ENCODE measurements around the gene FAM110C.
"Not testable (repeated sequence)": the region's sequence is repeated elsewhere in the genome, so short reads cannot be mapped to it uniquely, and the experiment has no call there.

FAM110C gene

GRCh38 chr2:29253-29652 lies 17.1 kb downstream of the FAM110C start:
- no peaks in the 10 kb centered on the region for H3K9me3 ChIP-seq
- H3K4me1 ChIP-seq (ENCODE audit: control insufficient read depth in 1 of 2, insufficient read depth in 1 of 2, low read depth in 1 of 2, low read length in 1 of 2), result peaks cover 0 to 7% of the 10 kb centered on the region in 2 experiments
- H3K27ac ChIP-seq, result no peak overlapping the region
- no peaks in the 10 kb centered on the region for H3K36me3 ChIP-seq
- no peaks in the 10 kb centered on the region for H3K27me3 ChIP-seq
- H3K4me3 ChIP-seq (ENCODE audit: low read depth in 1 of 2, low read length in 1 of 2), result no peak overlapping the region
- no peak for TF ChIP-seq CTCF (IDR thresholded peaks at IDR 0.05)

DNA sequence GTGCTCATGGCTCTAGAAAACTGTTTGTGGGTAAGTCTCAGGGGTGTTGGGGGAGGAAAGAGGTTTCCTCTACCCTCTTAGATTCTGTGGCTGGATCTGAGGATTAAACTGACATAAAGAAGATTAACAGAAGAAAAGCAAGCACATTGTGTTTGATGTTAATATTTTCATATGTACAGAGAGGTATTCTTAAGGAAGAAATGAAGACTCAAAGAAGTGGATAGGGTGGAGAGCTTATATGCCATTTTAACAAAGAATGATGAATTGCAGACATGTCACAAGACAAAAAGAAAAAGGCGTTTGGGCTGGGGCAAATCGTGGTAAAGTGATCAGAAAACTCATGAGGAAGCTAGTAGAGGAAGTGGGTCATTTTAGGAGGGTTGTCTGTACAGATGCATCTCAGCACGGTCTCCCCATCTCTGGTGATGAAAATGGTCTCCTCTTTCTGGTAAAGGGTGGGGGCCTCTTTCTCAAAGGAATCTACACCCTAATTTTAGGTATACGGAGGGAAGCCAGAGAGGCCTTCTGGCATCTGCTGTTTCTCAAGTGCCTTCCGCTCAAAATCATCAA lies 17.8 kb downstream of the FAM110C start:
- Histone ChIP-seq H3K27me3 (no peaks in the 10 kb centered on the region), H3K9me3 (no peaks in the 10 kb centered on the region), H3K4me3 (ENCODE audit: low read depth in 1 of 2, low read length in 1 of 2) (no peak overlapping the region), H3K4me1 (ENCODE audit: control insufficient read depth in 1 of 2, insufficient read depth in 1 of 2, low read depth in 1 of 2, low read length in 1 of 2) (peaks cover 0 to 2% of the 10 kb centered on the region in 2 experiments), H3K27ac (no peak overlapping the region), H3K36me3 (no peaks in the 10 kb centered on the region)
- TF ChIP-seq CTCF (IDR thresholded peaks at IDR 0.05), result no peak

GRCh38 chr2:26891-27290 lies 19.4 kb downstream of the FAM110C start:
- Histone ChIP-seq H3K4me1 (ENCODE audit: control insufficient read depth in 1 of 2, insufficient read depth in 1 of 2, low read depth in 1 of 2, low read length in 1 of 2) (no peaks in the 10 kb centered on the region), H3K36me3 (no peaks in the 10 kb centered on the region), H3K27ac (no peak overlapping the region), H3K27me3 (no peaks in the 10 kb centered on the region), H3K9me3 (no peaks in the 10 kb centered on the region), H3K4me3 (ENCODE audit: low read depth in 1 of 2, low read length in 1 of 2) (no peak overlapping the region)
- no peak for TF ChIP-seq CTCF (IDR thresholded peaks at IDR 0.05)

DNA sequence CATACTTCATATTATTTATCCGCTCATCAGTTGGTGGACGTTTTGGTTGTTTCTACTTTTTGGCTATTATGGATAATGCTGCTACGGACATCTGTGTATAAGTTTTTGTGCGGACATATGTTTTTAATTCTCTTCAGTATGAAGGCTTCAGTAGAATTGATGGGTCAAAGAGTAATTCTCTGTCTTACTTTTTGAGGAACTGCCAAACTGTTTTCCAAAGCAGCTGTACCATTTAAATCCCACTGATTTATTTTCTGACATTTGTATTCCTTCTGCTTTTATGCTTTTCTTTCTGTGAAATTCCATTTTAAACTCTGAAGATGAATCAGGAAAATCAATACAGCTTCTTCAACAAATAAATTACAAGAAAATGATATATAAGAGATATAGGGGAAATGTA lies 20.8 kb downstream of the FAM110C start:
- H3K4me1 ChIP-seq (ENCODE audit: control insufficient read depth in 1 of 2, insufficient read depth in 1 of 2, low read depth in 1 of 2, low read length in 1 of 2), result no peaks in the 10 kb centered on the region
- no peaks in the 10 kb centered on the region for H3K9me3 ChIP-seq
- no peak overlapping the region for H3K4me3 ChIP-seq (ENCODE audit: low read depth in 1 of 2, low read length in 1 of 2)
- no peaks in the 10 kb centered on the region for H3K36me3 ChIP-seq
- H3K27ac ChIP-seq, result no peak overlapping the region
- H3K27me3 ChIP-seq, result no peaks in the 10 kb centered on the region
- TF ChIP-seq CTCF (IDR thresholded peaks at IDR 0.05), result no peak

GRCh38 chr2:24591-24990 lies 21.7 kb downstream of the FAM110C start:
- H3K4me3 ChIP-seq (ENCODE audit: low read depth in 1 of 2, low read length in 1 of 2); H3K27ac ChIP-seq; H3K36me3 ChIP-seq; H3K4me1 ChIP-seq (ENCODE audit: control insufficient read depth in 1 of 2, insufficient read depth in 1 of 2, low read depth in 1 of 2, low read length in 1 of 2); H3K9me3 ChIP-seq; H3K27me3 ChIP-seq: not testable (repeated sequence)

- TF ChIP-seq CTCF (IDR thresholded peaks at IDR 0.05), result no peak
- H3K27me3 ChIP-seq, result no peaks in the 10 kb centered on the region
- H3K9me3 ChIP-seq, result no peaks in the 10 kb centered on the region
- no peak overlapping the region for H3K4me3 ChIP-seq (ENCODE audit: low read depth in 1 of 2, low read length in 1 of 2)
- H3K27ac ChIP-seq, result no peak overlapping the region
- no peaks in the 10 kb centered on the region for H3K4me1 ChIP-seq (ENCODE audit: control insufficient read depth in 1 of 2, insufficient read depth in 1 of 2, low read depth in 1 of 2, low read length in 1 of 2)
- no peaks in the 10 kb centered on the region for H3K36me3 ChIP-seq
Measured at GRCh38 chr2:24107-24506, 22.2 kb downstream of the FAM110C start.

All from neutrophil (primary cell).